GOT3 (cell line): ENCODE data around the gene ACVRL1.

ENCODE experiments used
- DNase-seq: peaks from one replicate; lab custom pipeline; 2025; ENCODE audit warnings: mixed read lengths; lab: John Stamatoyannopoulos, UW

The ACVRL1 gene

DNA sequence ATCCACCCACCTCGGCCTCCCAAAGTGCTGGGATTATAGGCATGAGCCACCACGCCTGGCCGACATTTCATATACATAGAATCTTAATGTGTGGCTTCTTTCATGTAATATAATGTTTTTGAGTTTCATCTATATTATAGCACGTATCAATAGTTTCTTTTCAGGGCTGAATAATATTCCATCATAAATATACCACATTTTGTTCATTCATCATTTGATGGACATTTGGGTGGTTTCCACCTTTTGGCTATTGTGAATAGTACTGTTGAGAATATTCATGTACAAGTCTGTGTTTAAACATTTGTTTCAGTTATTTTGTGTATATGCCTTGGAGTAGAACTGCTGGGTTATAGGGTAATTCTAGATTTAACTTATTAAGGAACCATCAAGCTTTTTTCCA lies 56.2 kb downstream of the ACVRL1 start:
- no peak for DNase-seq

- no peak for DNase-seq
Observed at GRCh38 chr12:51969643-51970042, 62.3 kb downstream of the ACVRL1 start.

- DNase-seq: no peak
Observed at GRCh38 chr12:51970904-51971646, 63.8 kb downstream of the ACVRL1 start.

- no peak for DNase-seq
Observed at GRCh38 chr12:51971679-51972421, 64.5 kb downstream of the ACVRL1 start.

DNA sequence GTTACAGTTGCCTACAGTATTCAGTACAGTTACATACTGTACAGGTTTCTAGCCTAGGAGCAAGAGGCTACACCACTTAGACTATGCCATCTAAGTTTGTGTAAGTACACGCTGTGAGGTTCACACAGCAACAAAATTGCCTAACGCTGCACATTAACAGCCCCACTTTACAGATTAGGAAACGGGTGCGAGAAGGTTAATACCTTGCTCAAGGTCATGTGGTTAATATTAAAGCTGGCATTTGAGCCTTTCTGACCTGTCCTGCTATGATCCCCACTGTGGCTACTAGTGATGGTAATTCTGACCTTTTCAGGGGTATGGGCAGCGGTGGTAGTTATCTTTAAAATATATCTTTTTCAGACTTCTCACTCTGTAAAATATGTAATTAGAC lies 65.1 kb downstream of the ACVRL1 start:
- no peak for DNase-seq

DNA sequence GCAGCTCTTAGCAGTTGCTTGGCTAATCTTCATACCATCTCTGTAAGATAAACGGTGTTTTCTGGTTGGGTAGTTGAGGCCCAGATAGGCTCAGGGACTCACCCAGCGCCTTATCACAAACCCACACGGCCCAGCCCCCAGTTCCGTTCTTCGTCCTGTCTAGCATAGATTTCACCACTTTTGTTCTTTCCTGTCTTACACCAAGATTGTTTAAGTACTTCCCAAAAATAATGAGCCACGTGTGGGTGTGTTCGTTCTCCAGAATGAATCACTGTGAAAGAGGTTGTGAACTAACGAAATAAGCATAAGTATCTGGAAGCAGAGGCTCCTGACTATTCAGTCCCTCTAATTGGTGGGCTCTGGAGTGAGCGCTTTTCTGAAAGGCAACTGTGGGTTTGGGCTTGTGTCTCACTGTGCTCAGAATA lies 65.6 kb downstream of the ACVRL1 start:
- DNase-seq: no peak
